ENCODE measurements around the gene CHFR. TPM values are rescaled to one million over a fixed set of nuclear protein-coding genes. Genes with fewer than 3 reads are reported as not detected.
A peak's percentile ranks its signal among the peaks of the same experiment; 100 is the strongest.

The CHFR gene
- total RNA-seq, 1 donor from 2014 or later: 50.2 TPM

DNA sequence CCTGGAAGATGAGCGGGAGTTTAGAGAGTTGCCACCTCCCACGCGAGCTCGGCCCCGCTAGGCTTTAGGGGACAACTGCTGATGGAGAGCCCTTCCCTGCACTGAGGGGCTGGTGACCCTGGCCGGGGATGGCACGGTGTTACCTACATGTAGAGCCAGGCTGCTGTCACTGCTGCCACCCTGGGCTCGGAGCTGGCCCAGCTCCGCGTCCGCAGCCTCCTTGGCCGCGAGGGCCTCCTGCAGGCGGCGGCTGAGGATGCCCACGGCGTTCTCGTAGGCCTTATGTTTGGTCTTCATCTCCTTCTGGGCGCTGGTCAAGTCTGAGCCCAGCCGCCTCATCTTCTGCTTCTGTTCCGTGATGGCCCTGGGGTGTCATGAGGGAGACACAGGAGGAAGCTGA, 101.2 kb downstream of the CHFR start:
- Histone ChIP-seq H3K9me3 (no peaks in the 10 kb centered on the region), H3K4me3 (no peak overlapping the region), H3K27ac (no peak overlapping the region), H3K36me3 (peaks cover 89% of the 10 kb centered on the region), H3K27me3 (no peaks in the 10 kb centered on the region), H3K4me1 (no peaks in the 10 kb centered on the region)
- TF ChIP-seq CTCF (IDR thresholded peaks at IDR 0.05): no peak
- ATAC-seq (no peak), DNase-seq (no peak)
- intact Hi-C loops (cut with DNase I): no loop called here

GRCh38 chr12:132784580-132784979, 102.8 kb downstream of the CHFR start:
- no peaks in the 10 kb centered on the region for H3K9me3 ChIP-seq
- DNase-seq (no peak), ATAC-seq (peak; percentile 5)
- intact Hi-C loops (cut with DNase I): no loop called here
- no peaks in the 10 kb centered on the region for H3K27me3 ChIP-seq
- peaks cover 88% of the 10 kb centered on the region for H3K36me3 ChIP-seq
- TF ChIP-seq CTCF (IDR thresholded peaks at IDR 0.05): no peak
- H3K4me3 ChIP-seq: no peak overlapping the region
- no peaks in the 10 kb centered on the region for H3K4me1 ChIP-seq
- no peak overlapping the region for H3K27ac ChIP-seq

DNA sequence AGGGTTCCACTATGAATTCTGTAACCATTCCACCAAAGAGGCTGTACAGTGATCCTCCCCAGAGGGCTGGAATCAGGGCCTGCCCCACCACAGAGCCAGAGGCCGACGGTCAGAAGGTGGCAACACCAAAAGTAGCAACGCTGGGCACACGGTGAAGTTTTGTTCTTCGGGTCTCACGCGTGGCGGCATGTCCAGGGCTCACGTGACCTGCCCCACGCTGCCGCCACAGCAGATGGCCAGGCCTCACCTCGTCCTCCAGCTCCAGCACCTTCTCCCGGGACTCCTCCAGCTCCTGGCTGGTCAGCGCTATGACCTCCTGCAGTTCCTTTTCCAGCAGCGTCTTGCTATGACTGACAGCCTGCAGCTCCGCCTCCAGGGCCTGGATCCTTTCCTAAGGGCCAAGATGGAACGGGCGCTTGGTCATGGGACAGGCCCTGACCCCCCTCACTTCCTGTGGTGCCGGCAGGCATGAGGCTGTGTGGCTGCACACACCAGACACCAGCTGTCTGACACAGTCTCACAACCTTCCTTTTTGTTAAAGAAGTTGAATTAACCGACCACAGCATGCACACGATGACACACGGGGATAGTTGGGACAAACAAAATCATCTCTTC, 103.4 kb downstream of the CHFR start:
- intact Hi-C loops (cut with DNase I): no loop called here
- Histone ChIP-seq H3K9me3 (no peaks in the 10 kb centered on the region), H3K36me3 (peaks cover 83% of the 10 kb centered on the region), H3K27ac (no peak overlapping the region), H3K27me3 (no peaks in the 10 kb centered on the region), H3K4me1 (no peaks in the 10 kb centered on the region), H3K4me3 (no peak overlapping the region)
- ATAC-seq (peak; percentile 47), DNase-seq (no peak)
- TF ChIP-seq CTCF (IDR thresholded peaks at IDR 0.05): no peak

Other genes with a start within 250 kb of the CHFR start
- 23.5 TPM for gene POLE, start 200.3 kb downstream of the CHFR start, total RNA-seq
- 21.2 TPM for gene PXMP2, start 200.0 kb downstream of the CHFR start, total RNA-seq
- 25.4 TPM for gene PGAM5, start 176.8 kb downstream of the CHFR start, total RNA-seq
- 60.2 TPM for gene ANKLE2, start 125.8 kb downstream of the CHFR start, total RNA-seq
- gene GOLGA3, start 58.7 kb downstream of the CHFR start, total RNA-seq: 65.3 TPM
- gene ZNF605, start 68.7 kb upstream of the CHFR start, total RNA-seq: 13.4 TPM
- 11.4 TPM for gene ZNF26, start 98.8 kb upstream of the CHFR start, total RNA-seq
- gene ZNF84, start 149.9 kb upstream of the CHFR start, total RNA-seq: 24.1 TPM
- gene ZNF140, start 193.3 kb upstream of the CHFR start, total RNA-seq: 15.7 TPM
- gene ZNF891, start 242.7 kb upstream of the CHFR start, total RNA-seq: 2.4 TPM
- gene ZNF10, start 243.0 kb upstream of the CHFR start, total RNA-seq: 8.2 TPM

All from upper lobe of right lung (tissue), 1 donor.